PC-9 (cell line): ENCODE results near the gene MRPL21. TPM values are rescaled to one million over a fixed set of nuclear protein-coding genes. Genes with fewer than 3 reads are reported as not detected.

Experiments used
- BruUV-seq: library from RNA; stranded (reverse); fragments of 400-500 nt; replicated peaks from 2 replicates; lab custom pipeline; 2021; lab: Mats Ljungman, UMichigan
- CTCF ChIA-PET: fragments of 300-600 bp; sonication (Branson Sonifier 250); formaldehyde crosslinking; loops from one replicate; lab custom pipeline; 2022; ENCODE audit warnings: antibody characterized with exemption; lab: Charles Lee
- POLR2A ChIA-PET: fragments of 300-600 bp; sonication (Branson Sonifier 250); formaldehyde crosslinking; loops from one replicate; lab custom pipeline; 2022; ENCODE audit warnings: antibody characterized with exemption; ENCODE audit not compliant: unreplicated experiment; lab: Charles Lee
- DNase-seq, 2 experiments: peaks; one replicate each; pipeline versions ENCODE4 v3.0.0 to v3.0.0-alpha.2; 2015 to 2022; ENCODE audit warnings: mixed read lengths in 1 of 2
- H2AFZ ChIP-seq: fragments of 200-600 bp; sonication (generic); 2 replicates; pipeline ENCODE4 v1.8.1; 2017; ENCODE audit warnings: antibody characterized with exemption
- H3F3A ChIP-seq: fragments of 200-600 bp; sonication (generic); 2 replicates; pipeline ENCODE4 v1.8.1; 2017; ENCODE audit warnings: antibody characterized with exemption, mild to moderate bottlenecking, low read depth; ENCODE audit not compliant: insufficient read depth
- H3K27ac ChIP-seq: fragments of 200-600 bp; sonication (generic); 2 replicates; pipeline ENCODE4 v1.6.1; 2016; ENCODE audit warnings: mixed run types
- H3K27me3 ChIP-seq: fragments of 200-600 bp; sonication (generic); 2 replicates; pipeline ENCODE4 v1.6.1; 2016; ENCODE audit warnings: low read depth, mixed run types; ENCODE audit not compliant: insufficient read depth
- H3K36me3 ChIP-seq: fragments of 200-600 bp; sonication (generic); 2 replicates; pipeline ENCODE4 v1.6.1; 2016; ENCODE audit warnings: low read depth, mixed run types
- H3K4me1 ChIP-seq: fragments of 200-600 bp; sonication (generic); replicated peaks from 2 replicates; pipeline ENCODE4 v1.6.1; 2016; ENCODE audit warnings: mixed run types; ENCODE audit not compliant: insufficient read depth
- H3K4me2 ChIP-seq: fragments of 200-600 bp; sonication (generic); 2 replicates; pipeline ENCODE4 v1.6.1; 2017; ENCODE audit warnings: mixed run types
- H3K4me3 ChIP-seq: fragments of 200-600 bp; sonication (generic); 2 replicates; pipeline ENCODE4 v1.6.1; 2016; ENCODE audit warnings: mixed run types
- H3K79me2 ChIP-seq: fragments of 200-600 bp; sonication (generic); 2 replicates; pipeline ENCODE4 v1.6.1; 2017; ENCODE audit warnings: low read depth, mixed run types
- H3K9me2 ChIP-seq: fragments of 200-600 bp; sonication (generic); 2 replicates; pipeline ENCODE4 v1.8.1; 2017; ENCODE audit warnings: mild to moderate bottlenecking; ENCODE audit not compliant: insufficient read depth
- H3K9me3 ChIP-seq: fragments of 200-600 bp; sonication (generic); 2 replicates; pipeline ENCODE4 v1.8.1; 2016; ENCODE audit warnings: low read depth; ENCODE audit not compliant: insufficient read depth
- H4K20me1 ChIP-seq: fragments of 200-600 bp; sonication (generic); 2 replicates; pipeline ENCODE4 v1.8.1; 2017; ENCODE audit not compliant: insufficient read depth
- CTCF ChIP-seq: fragments of 200-600 bp; sonication (generic); conservative IDR thresholded peaks from 2 replicates; pipeline ENCODE4 v1.6.1; 2017; ENCODE audit warnings: mixed run types, antibody characterized with exemption, mild to moderate bottlenecking, moderate library complexity
- EZH2 ChIP-seq: fragments of 200-600 bp; sonication (generic); IDR thresholded peaks from 2 replicates; pipeline ENCODE4 v1.8.0; 2017; ENCODE audit warnings: antibody characterized with exemption, low read depth
- intact Hi-C: fragments of 100-400 bp; cut with micrococcal nuclease; formaldehyde crosslinking; loops from one replicate; pipeline ENCODE4 v1.10.0; 2022; ENCODE audit not compliant: unreplicated experiment
- total RNA-seq: library from RNA; stranded (reverse); gene quantifications from 2 replicates; pipeline ENCODE4 v1.2.3, GENCODE V29; 2021

The MRPL21 gene
- total RNA-seq, 1 experiment from 2014 or later = 88.0 TPM

GRCh38 chr11:68930991-68931855 is 27.6 kb upstream of the MRPL21 start:
- Histone ChIP-seq H3K27ac (no peak overlapping the region), H3F3A (no peaks in the 10 kb centered on the region), H3K4me2 (no peak overlapping the region), H4K20me1 (no peaks in the 10 kb centered on the region), H3K4me1 (no peaks in the 10 kb centered on the region), H3K9me3 (peaks cover 2% of the 10 kb centered on the region; the same call in 1 of the 2 replicates), H3K27me3 (no peaks in the 10 kb centered on the region), H3K79me2 (no peaks in the 10 kb centered on the region), H3K36me3 (peaks cover 15% of the 10 kb centered on the region), H3K9me2 (no peaks in the 10 kb centered on the region), H2AFZ (no peak overlapping the region), H3K4me3 (no peak overlapping the region)
- TF ChIP-seq CTCF (no peak), EZH2 (no peak)
- ChIA-PET CTCF (no interaction called here), POLR2A (no interaction called here)
- DNase-seq = no peak
- BruUV-seq = no TSS peak
- intact Hi-C loops = no loop called here

GRCh38 chr11:68929706-68930570 is 26.3 kb upstream of the MRPL21 start:
- CTCF ChIA-PET = no interaction called here
- peaks cover 26% of the 10 kb centered on the region for H3K36me3 ChIP-seq
- no peak overlapping the region for H3K4me3 ChIP-seq
- H3F3A ChIP-seq = no peaks in the 10 kb centered on the region
- no TSS peak for BruUV-seq
- no peaks in the 10 kb centered on the region for H3K4me1 ChIP-seq
- no peaks in the 10 kb centered on the region for H3K79me2 ChIP-seq
- H3K4me2 ChIP-seq = no peak overlapping the region
- H3K27me3 ChIP-seq = no peaks in the 10 kb centered on the region
- H3K27ac ChIP-seq = no peak overlapping the region
- no peak for DNase-seq
- no peak overlapping the region for H2AFZ ChIP-seq
- intact Hi-C loops = no loop called here
- TF ChIP-seq EZH2 (no peak), CTCF (no peak)
- peaks cover 15% of the 10 kb centered on the region for H3K9me3 ChIP-seq
- H4K20me1 ChIP-seq = no peaks in the 10 kb centered on the region
- H3K9me2 ChIP-seq = no peaks in the 10 kb centered on the region
- POLR2A ChIA-PET = no interaction called here

- ChIA-PET CTCF (no interaction called here), POLR2A (interaction anchor here (0.5 kb wide), 1 partner anchor 423 kb away, joined by 3 read pairs; no protein-coding TSS in a partner anchor)
- TF ChIP-seq CTCF (no peak), EZH2 (no peak)
- Histone ChIP-seq H2AFZ (no peak overlapping the region), H3F3A (peaks cover 2% of the 10 kb centered on the region; the same call in 1 of the 2 replicates), H3K36me3 (peaks cover 30% of the 10 kb centered on the region), H3K27me3 (no peaks in the 10 kb centered on the region), H3K27ac (no peak overlapping the region), H3K4me2 (no peak overlapping the region), H4K20me1 (no peaks in the 10 kb centered on the region), H3K4me3 (no peak overlapping the region), H3K9me2 (no peaks in the 10 kb centered on the region), H3K79me2 (no peaks in the 10 kb centered on the region), H3K4me1 (peaks cover 4% of the 10 kb centered on the region; the same call in 1 of the 2 replicates), H3K9me3 (peaks cover 15% of the 10 kb centered on the region)
- DNase-seq = no peak
- intact Hi-C loops = no loop called here
- no TSS peak for BruUV-seq
These were observed 25.5 kb upstream of the MRPL21 start for GRCh38 chr11:68929135-68929534.
